ENCODE measurements around the gene NUFIP1.
A peak's percentile ranks its signal among the peaks of the same experiment; 100 is the strongest.

NUFIP1 gene

GRCh38 chr13:44932171-44932849, 57.0 kb downstream of the NUFIP1 start:
- H3K9ac ChIP-seq (ENCODE audit: insufficient read length) = no peak overlapping the region
- H3K27ac ChIP-seq = no peak overlapping the region
- TF ChIP-seq FOXP2 (optimal IDR thresholded peaks at IDR 0.05; ENCODE audit: control extremely low read depth, extremely low read length, insufficient read depth) (no peak), POLR2AphosphoS5 (IDR thresholded peaks at IDR 0.05; ENCODE audit: borderline replicate concordance, low read depth, low read length) (no peak), EZH2 (IDR thresholded peaks at IDR 0.05) (no peak)
- no peak overlapping the region for H3K4me3 ChIP-seq
- DNase-seq (ENCODE audit: low read depth, low spot score) = no peak
- H3K36me3 ChIP-seq (ENCODE audit: insufficient read depth, low read length) = no peaks in the 10 kb centered on the region
- H3K9me3 ChIP-seq (ENCODE audit: low read depth, low read length) = no peaks in the 10 kb centered on the region

GRCh38 chr13:44930963-44931623, 58.2 kb downstream of the NUFIP1 start:
- no peak for DNase-seq (ENCODE audit: low read depth, low spot score)

GRCh38 chr13:44930280-44930679, 59.0 kb downstream of the NUFIP1 start:
- TF ChIP-seq FOXP2 (optimal IDR thresholded peaks at IDR 0.05; ENCODE audit: control extremely low read depth, extremely low read length, insufficient read depth) (no peak), EZH2 (IDR thresholded peaks at IDR 0.05) (no peak), POLR2AphosphoS5 (IDR thresholded peaks at IDR 0.05; ENCODE audit: borderline replicate concordance, low read depth, low read length) (no peak)
- H3K27ac ChIP-seq = no peak overlapping the region
- no peaks in the 10 kb centered on the region for H3K9me3 ChIP-seq (ENCODE audit: low read depth, low read length)
- no peak overlapping the region for H3K4me3 ChIP-seq
- no peak overlapping the region for H3K9ac ChIP-seq (ENCODE audit: insufficient read length)
- H3K36me3 ChIP-seq (ENCODE audit: insufficient read depth, low read length) = no peaks in the 10 kb centered on the region
- DNase-seq (ENCODE audit: low read depth, low spot score) = no peak

More at GRCh38 chr13:44930963-44931623, 58.2 kb downstream of the NUFIP1 start:
- TF ChIP-seq POLR2AphosphoS5 (IDR thresholded peaks at IDR 0.05; ENCODE audit: borderline replicate concordance, low read depth, low read length) (no peak), EZH2 (IDR thresholded peaks at IDR 0.05) (no peak), FOXP2 (optimal IDR thresholded peaks at IDR 0.05; ENCODE audit: control extremely low read depth, extremely low read length, insufficient read depth) (no peak)
- Histone ChIP-seq H3K9ac (ENCODE audit: insufficient read length) (no peak overlapping the region), H3K27ac (no peak overlapping the region), H3K4me3 (no peak overlapping the region), H3K36me3 (ENCODE audit: insufficient read depth, low read length) (no peaks in the 10 kb centered on the region), H3K9me3 (ENCODE audit: low read depth, low read length) (no peaks in the 10 kb centered on the region)

GRCh38 chr13:44929692-44930091, 59.6 kb downstream of the NUFIP1 start:
- TF ChIP-seq POLR2AphosphoS5 (IDR thresholded peaks at IDR 0.05; ENCODE audit: borderline replicate concordance, low read depth, low read length) (no peak), EZH2 (IDR thresholded peaks at IDR 0.05) (no peak), FOXP2 (optimal IDR thresholded peaks at IDR 0.05; ENCODE audit: control extremely low read depth, extremely low read length, insufficient read depth) (no peak)
- no peak overlapping the region for H3K9ac ChIP-seq (ENCODE audit: insufficient read length)
- H3K27ac ChIP-seq = no peak overlapping the region
- H3K4me3 ChIP-seq = no peak overlapping the region
- DNase-seq (ENCODE audit: low read depth, low spot score) = no peak
- H3K36me3 ChIP-seq (ENCODE audit: insufficient read depth, low read length) = no peaks in the 10 kb centered on the region
- no peaks in the 10 kb centered on the region for H3K9me3 ChIP-seq (ENCODE audit: low read depth, low read length)

- no peak for DNase-seq (ENCODE audit: low read depth, low spot score)
- Histone ChIP-seq H3K27ac (no peak overlapping the region), H3K9me3 (ENCODE audit: low read depth, low read length) (no peaks in the 10 kb centered on the region), H3K4me3 (no peak overlapping the region), H3K9ac (ENCODE audit: insufficient read length) (no peak overlapping the region), H3K36me3 (ENCODE audit: insufficient read depth, low read length) (no peaks in the 10 kb centered on the region)
- TF ChIP-seq POLR2AphosphoS5 (IDR thresholded peaks at IDR 0.05; ENCODE audit: borderline replicate concordance, low read depth, low read length) (no peak), EZH2 (IDR thresholded peaks at IDR 0.05) (no peak), FOXP2 (optimal IDR thresholded peaks at IDR 0.05; ENCODE audit: control extremely low read depth, extremely low read length, insufficient read depth) (no peak)
Measured at GRCh38 chr13:44927968-44928367, 61.3 kb downstream of the NUFIP1 start.

GRCh38 chr13:44921931-44922758, 67.1 kb downstream of the NUFIP1 start:
- no peak overlapping the region for H3K9ac ChIP-seq (ENCODE audit: insufficient read length)
- no peaks in the 10 kb centered on the region for H3K36me3 ChIP-seq (ENCODE audit: insufficient read depth, low read length)
- H3K4me3 ChIP-seq = no peak overlapping the region
- TF ChIP-seq FOXP2 (optimal IDR thresholded peaks at IDR 0.05; ENCODE audit: control extremely low read depth, extremely low read length, insufficient read depth) (no peak), EZH2 (IDR thresholded peaks at IDR 0.05) (no peak), POLR2AphosphoS5 (IDR thresholded peaks at IDR 0.05; ENCODE audit: borderline replicate concordance, low read depth, low read length) (no peak)
- no peaks in the 10 kb centered on the region for H3K9me3 ChIP-seq (ENCODE audit: low read depth, low read length)
- no peak overlapping the region for H3K27ac ChIP-seq
- no peak for DNase-seq (ENCODE audit: low read depth, low spot score)

- DNase-seq (ENCODE audit: low read depth, low spot score) = no peak
- no peak for TF ChIP-seq FOXP2 (optimal IDR thresholded peaks at IDR 0.05; ENCODE audit: control extremely low read depth, extremely low read length, insufficient read depth)
- TF ChIP-seq POLR2AphosphoS5 (IDR thresholded peaks at IDR 0.05; ENCODE audit: borderline replicate concordance, low read depth, low read length) = no peak
- TF ChIP-seq EZH2 (IDR thresholded peaks at IDR 0.05) = no peak
- H3K27ac ChIP-seq = peak overlapping the region; percentile 37; the same call in 1 of the 2 replicates
Measured at GRCh38 chr13:44921246-44921877, 67.9 kb downstream of the NUFIP1 start.

More at GRCh38 chr13:44921246-44921877, 67.9 kb downstream of the NUFIP1 start:
- Histone ChIP-seq H3K9me3 (ENCODE audit: low read depth, low read length) (no peaks in the 10 kb centered on the region), H3K4me3 (0 out of 2 replicates have a peak overlapping the region, but pooled peaks have one; percentile 14), H3K9ac (ENCODE audit: insufficient read length) (no peak overlapping the region), H3K36me3 (ENCODE audit: insufficient read depth, low read length) (no peaks in the 10 kb centered on the region)

Measured in SK-N-MC (cell line).